Stimulated activated CD4-positive, alpha-beta T cell treated with anti-CD3 and anti-CD28 coated beads, Interleukin-1b, Interleukin-23, amount 100 ng/mL, for 4 hours (primary cell): ENCODE data around the gene CYP46A1.

Experiments
- DNase-seq, 2 donors: peaks; one replicate each; pipeline ENCODE4 v3.0.0-alpha.2; 2020; ENCODE audit warnings: low read depth in 2 of 2

Gene CYP46A1

DNA sequence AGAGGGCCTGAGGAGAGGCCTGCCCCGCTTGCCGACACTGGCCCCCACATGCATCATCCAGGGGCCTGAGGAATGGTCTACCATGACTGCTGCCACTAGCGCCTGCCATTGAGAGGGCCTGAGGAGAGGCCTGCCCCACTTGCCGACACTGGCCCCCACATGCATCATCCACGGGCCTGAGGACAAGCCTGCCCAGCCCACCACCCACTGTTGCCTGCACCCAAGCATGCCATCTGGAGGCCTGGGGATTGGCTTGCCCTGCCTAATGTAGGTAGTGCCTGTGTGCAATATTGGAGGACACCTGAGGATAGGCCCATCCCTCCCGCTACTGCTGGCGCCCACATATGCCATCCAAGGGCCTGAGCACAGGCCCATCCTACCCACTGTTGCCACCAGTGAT lies 24.4 kb downstream of the CYP46A1 start:
- no peak for DNase-seq

DNA sequence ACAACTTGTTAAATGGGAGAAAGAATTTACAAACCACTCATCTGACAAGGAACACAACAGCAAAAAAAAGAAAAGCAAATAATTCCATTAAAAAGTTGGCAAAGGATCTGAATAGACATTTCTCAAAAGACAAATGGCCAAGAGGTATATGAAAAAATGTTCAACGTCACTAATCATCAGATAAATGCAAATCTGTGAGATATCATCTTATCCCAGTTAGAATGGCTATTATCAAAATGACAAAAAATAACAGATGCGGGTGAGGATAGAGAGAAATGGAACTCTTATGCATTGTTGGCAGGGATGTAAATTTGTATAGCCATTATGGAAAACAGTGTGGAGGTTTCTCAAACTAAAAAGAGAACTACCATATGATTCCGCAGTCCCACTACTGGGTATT lies 29.9 kb downstream of the CYP46A1 start:
- no peak for DNase-seq

DNA sequence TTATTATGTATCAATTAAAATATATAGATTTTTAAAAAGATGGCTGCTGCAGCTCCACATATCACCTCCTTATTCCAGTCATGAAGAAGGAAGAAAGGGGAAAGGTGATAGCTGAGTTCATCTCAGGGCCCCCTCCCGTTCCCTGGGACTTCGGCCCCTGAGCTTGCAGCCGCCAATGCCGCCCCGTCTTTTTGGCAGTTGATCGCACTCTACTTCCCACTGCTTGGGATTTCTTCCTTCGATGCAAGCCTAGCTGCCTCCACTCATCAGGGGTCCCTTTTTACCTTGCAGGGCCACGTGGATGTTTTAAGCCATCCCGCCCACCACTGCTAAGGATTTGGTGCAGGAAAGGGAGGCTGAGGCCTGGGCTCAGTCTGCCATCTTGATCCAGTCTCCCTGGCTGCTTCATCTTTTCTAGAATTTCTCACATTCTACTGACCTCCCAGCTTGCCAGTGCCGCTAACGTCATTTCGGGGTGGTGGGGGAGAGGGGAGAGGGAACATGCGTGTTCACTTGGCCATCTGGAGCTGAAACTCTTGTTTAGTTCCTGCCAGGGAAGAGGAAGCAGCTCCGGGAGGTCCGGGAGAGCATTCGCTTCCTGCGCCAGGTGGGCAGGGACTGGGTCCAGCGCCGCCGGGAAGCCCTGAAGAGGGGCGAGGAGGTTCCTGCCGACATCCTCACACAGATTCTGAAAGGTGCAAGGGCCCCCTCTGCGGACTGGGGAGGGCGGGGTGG lies 31.3 kb downstream of the CYP46A1 start:
- no peak for DNase-seq

DNA sequence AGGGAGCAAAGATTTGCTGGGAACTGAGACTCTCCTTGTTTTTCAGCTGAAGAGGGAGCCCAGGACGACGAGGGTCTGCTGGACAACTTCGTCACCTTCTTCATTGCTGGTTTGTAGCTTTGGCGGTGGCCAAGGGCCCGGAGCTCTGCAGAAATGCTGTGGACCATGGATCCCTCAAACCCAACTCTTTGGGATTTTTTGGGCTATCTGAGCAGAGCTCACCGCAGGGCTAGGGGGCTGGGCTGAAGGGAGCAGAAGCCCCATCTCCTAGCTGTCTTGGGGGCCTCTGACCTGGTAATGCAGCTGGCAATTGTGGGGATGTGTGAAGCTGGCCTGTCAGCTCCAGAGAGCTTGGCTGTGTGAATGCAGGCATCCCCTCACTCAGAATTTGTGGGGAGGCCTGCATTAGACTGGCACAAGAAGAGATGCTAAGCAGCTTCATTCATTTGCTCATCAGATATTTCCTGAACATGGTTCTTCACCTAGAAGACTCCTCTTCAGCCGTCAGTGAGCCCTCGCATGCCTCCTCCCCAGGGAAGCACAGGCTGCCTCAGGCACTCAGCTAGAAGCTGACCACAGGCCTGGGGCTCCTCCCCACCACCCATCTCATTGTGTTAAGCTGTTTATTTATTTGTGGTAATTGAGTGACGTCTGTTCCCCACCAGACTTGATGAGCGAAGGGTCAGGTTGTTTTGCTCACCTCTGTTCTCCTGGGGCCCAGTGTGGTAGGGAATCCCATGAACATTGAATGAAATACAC lies 32.2 kb downstream of the CYP46A1 start:
- DNase-seq = no peak

DNA sequence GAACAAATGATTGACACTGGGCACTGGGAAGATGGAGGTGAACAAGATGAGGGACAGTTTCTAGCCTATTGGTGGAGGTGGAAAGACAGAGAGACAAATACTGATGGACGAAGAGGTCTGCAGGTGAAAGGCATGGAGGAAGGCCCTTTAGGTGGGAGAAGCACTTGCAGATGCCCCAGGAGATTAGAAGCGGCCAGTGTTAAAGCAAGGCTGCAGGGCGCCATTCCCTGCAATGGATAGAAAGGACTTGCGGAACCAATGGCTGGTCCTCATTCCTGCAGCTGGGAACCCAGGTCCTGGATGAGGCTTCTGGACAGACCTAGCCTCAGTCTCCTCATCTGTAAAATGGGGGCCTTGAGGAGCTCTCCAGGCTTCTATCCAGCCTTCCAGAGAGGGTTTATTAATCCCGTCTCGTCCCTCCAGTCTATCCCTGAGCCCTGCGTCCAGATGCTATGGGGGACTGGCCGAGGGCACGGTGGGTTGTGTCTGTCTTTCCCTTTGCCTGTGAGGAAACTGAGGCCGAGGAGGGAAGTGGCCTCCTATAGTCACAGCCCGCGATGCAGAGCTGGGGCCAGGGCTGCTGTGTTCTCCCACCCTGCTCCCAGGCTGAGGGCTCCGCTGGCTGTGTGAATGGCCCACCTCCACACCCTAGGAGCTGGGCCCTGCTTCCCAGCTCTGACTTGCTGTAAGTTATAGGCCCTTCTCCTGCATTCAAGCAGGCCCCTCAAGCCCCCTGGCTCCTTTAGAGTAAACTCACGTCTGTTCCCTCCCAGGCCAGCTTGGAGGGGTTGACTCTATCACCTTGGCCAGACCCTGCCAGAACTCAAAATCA lies 33.0 kb downstream of the CYP46A1 start:
- DNase-seq = no peak

DNA sequence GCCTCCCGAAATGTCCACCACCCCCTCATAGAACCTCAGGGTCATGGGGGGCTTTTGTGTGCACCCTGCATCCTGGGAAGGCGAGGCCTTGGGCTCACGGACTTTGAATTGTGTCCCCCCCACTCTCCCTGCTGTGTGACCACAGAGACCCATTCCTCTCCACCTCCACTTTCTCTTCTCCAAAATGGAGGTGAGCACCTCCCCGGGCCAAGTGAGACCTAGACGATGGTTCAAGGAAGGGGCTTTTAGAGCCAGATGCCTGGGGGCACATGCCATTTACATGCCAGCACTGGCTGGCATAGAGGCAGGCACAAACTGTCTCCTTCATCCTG lies 33.5 kb downstream of the CYP46A1 start:
- no peak for DNase-seq

DNA sequence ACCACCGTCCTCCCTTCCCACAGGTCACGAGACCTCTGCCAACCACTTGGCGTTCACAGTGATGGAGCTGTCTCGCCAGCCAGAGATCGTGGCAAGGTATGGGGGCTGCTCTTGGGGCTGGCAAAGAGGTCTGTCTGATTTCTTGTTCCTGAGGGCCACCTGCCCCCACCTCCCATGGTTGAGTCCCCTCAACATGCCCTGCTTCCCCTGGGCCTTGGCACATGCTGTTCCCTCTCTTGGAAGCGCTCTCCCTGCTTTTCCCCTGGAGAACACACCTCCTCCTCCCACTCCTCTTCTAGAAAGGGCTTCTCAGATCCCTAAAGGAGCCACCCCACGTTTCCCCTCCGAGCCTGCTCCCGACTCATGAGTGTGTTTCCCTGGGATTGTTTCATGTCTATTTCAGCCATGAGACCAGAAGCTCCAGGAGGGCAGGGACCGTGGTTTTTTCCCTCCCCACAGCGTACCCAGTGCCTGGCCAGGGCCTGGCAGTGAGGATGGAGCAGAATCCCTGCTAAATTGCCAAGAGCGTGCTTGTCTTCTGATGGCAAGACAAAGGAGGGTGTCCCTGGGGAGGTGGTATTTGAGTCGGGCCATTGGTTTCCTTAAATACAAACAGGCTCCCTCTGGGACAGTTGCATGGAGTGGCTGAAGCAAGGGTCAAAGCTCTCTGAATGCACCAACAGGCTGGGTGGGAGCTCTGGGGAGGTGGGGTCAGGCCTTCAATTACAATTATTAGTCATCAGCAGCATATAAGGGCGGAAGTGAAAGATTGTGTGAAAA lies 34.1 kb downstream of the CYP46A1 start:
- DNase-seq = no peak

DNA sequence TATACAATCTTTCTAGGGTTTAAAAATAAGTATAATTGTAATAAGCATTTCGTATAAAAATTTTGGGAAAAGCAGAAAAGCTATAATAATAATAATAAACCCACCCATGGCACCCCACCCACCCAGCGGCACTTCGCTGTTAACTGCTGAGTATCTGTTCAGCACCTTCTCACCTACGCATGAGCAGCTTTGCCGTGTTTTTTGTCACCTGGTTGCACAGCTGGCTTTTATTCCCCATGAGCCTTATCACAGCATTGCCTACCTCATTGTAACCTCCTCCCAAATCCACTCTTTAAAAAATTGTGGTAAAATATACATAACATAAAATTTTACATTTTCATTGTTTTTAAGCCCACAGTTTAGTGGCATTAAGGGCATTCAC lies 34.7 kb downstream of the CYP46A1 start:
- no peak for DNase-seq

DNA sequence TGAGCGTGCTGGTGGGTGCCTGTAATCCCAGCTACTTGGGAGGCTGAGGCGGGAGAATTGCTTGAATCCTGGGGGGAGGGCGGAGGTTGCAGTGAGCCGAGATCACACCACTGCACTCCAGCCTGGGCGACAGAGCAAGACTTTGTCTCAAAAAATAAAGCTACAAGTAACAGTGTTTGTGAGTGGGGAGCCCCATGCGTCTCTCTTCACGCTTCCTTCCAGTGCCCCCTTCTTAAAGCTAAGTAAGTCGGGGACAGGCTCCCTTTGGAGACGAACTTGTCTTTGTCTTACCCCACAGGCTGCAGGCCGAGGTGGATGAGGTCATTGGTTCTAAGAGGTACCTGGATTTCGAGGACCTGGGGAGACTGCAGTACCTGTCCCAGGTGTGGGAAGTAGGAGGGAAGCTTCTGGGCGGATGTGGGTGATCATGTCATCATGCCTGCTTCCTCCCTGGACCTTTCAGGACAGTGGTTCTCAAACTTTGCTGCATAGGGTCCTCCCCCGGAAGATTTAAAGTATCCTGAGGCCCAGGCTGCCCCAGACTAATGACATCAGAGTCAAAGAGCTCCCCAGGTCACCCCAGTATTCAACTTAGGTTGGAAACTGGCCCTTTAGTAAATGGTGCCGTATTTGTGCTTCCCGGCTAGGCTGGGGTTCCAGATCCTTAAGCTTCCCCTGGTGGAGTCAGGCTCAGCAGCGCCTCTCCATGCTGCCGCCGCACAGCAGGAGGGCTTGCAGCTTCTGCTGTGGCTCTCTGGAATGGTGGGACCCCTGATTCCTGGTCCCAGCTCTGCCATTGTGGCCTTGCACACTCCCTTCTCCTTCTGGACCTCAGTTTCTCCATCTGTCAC lies 37.1 kb downstream of the CYP46A1 start:
- DNase-seq = no peak

DNA sequence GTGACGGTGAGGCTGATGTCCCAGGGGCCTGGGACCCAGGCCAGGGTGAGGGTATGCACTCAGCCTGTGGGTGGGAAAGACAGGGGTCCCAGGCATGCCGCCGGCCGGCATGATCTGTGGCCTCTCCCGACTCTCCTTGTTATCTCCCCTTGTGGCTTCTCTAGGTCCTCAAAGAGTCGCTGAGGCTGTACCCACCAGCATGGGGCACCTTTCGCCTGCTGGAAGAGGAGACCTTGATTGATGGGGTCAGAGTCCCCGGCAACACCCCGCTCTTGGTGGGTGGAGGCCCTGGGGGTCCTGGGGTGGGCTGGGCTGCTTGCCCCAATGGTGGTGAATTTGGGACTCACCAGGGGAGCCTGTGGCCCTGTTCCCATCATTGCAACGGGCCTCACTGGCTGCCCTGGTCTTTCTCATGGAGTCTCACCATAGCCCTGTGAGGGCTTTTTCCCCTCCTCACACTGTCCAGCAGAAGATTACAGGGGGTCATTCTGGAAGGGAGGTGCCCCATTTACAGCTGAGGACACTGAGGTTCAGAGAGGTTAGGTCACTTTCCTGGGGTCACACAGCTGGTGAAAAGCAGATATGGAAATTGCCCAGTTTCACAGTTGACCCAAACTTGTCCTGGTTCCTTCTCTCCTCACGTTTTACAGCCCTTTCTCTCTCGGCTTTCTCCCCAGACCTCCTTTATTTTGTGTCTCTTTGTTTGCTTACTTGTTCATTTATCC lies 37.9 kb downstream of the CYP46A1 start:
- DNase-seq = no peak

DNA sequence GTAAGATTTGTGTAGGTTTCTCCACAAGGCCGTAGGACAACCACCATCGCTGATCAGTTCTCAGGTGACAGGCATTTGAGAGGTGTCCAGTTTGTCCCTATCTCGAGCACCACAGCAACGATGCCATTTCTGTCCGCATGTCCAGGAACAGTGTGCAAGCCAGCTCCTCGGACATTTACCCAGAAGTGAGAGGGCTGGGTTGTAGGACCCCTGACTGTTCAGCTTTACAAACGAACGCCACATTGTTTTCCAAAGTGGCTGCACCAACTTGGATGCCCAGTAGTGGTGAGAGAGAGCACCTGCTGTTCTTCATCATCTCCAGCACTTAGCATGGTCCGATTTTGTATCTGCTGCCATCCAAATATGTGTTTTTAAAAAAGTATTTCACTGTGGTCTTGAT lies 38.6 kb downstream of the CYP46A1 start:
- no peak for DNase-seq

DNA sequence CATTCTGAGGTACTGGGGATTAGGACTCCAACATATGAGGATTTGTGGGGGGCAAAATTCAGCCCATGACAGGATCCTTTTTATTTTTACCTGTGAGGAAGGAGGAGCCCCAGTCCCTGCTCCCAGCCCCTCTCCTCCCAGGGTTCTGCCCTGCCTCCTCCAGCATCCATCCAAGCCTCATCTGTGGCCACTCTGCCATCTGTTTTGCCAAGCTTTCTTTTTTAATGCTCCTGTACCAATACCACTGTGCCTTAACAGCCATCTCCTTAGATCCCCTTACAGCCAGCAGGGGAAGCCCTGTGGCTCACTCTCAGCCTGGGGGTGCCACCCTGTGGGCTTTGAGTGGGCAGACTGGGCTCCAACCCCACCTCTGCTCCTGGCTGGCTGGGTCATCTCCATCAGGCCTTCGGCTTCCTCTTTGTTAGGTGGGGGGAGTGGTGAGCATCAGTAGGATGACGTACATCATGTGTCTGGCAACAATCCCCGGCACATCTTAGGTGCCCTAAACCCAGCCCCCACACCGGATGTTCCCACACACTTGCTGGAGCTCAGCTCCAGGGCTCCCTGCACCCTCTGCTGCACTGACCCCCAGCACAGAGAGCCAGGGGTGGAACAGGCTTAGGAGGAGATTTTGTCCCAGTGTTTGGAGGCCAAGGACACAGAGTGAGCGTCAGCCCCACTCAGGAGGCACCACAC lies 40.2 kb downstream of the CYP46A1 start:
- DNase-seq = no peak

DNA sequence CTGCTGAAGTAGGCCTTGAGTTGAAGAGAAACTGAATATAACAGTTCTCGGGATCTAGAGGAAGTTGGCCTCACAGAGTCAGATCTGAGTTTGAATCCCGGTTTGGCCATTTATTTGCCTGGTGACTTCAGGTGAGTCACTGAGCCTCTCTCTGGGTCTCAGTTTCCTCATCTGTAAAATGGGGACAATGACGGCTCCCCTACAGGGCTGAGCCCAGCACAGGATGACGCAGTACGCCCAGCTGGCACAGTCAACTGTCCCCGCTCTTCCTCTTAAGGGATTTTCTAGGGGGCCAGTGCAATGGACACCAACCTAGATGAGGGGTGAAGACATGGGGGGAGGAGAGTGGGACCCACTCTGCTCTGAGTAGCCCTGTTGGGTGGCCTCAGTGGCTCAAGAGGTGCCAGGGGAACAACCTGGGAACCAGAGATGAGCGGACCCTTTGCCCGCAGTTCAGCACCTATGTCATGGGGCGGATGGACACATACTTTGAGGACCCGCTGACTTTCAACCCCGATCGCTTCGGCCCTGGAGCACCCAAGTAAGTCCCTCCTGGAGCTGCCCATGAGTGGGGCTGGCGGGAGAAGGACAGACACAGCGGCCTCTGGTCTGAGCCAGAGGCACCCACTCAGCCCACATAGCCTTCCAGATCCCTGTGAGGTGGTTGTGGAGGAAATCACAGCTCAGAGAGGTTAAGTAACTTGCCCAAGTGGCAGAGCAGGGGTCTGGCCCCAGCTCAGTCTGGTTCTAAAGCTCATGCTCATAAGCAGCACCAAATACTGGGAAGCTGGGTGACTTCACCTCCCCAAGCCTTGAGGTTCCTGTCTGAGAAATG lies 41.1 kb downstream of the CYP46A1 start:
- no peak for DNase-seq

DNA sequence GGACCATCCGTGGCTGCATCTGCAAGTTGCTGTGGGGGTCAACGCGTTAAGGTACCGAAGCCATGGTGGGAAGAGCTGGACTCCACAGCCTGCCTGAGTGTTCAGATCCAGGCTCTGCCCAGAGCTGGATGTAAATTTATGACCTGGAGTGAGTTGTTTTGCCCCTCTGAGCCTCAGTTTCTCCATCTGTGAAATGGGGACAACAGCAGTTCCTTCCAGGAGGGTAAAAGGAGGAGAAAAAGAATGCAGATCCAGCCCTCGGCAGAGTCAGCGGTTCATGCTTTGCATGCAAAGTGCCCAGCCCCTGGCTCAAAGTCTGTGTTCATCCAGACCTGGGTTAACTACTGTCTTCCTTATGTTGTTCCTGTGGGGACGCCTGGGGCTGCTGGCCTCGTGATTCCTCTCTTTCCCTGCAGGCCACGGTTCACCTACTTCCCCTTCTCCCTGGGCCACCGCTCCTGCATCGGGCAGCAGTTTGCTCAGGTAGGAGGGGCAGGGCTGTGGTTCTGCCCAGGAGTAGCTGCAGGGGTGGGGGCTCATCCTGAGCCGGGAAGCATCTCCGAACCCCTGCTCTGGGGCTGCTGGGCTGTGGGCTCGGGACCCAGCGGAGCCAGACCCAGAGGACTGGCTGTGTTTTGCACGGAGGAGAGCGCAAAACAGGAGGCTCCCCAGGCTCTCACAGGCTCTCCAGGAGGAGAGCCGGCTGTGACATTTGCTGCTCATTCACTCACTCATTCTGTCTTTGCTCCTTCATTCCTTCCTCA lies 41.9 kb downstream of the CYP46A1 start:
- no peak for DNase-seq

DNA sequence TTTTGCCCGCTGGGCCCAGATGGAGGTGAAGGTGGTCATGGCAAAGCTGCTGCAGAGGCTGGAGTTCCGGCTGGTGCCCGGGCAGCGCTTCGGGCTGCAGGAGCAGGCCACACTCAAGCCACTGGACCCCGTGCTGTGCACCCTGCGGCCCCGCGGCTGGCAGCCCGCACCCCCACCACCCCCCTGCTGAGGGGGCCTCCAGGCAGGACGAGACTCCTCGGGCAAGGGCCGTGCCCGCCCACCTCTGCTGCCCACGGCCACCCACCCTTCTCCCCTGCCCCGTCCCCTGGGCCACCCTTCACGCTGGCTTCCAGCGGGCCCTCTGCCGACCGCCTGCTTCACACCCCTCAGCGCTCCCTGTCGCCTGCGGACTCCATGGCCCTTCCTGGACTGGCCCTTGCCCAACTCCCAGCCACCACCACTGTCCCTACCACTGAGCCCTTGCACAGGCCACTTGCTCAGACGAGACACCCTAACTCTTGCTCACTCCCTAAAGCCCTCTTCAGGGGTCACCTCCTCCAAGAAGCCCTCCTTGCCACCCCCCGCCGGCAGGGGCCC lies 42.5 kb downstream of the CYP46A1 start:
- DNase-seq = no peak

DNA sequence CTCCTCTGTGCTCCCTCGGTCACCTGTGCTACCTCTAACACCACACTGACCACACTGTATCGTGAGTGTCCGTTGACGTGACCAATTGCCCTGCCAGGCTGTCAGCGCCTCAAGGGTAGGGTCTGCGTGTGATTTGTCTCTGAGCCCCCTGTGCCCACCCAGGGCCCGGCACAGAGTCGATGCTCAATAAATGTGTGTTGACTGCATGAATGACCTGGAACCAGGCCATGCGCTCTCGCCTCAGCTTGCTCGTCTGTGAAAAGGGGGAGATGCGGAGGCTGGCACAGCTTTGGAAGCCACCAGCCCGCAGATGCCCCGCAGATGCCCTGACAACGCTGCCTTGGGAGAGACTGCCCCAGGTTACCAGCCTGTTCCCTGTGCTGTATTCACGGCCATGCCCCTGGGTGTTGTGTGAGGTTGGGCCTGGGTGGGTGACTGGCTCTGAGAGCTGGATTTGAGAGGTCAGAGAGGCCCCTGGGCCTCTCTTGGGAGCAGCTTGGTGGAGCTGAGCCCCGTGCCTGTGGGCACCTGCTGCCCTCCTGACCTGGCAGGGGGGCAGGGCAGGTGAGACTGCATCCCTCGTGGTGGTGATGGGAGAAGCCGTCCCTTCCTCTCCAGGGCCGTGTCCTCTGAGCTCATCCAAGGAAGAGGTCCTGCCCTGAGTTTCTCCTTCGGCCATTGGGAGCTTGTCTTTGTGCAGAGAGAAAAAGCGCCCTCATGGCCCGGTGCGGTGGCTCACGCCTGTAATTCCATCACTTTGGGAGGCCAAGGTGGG lies 43.2 kb downstream of the CYP46A1 start:
- DNase-seq = no peak
